IPS DF 19.7 (cell line): ENCODE measurements around the gene PLET1.

Experiments
- DNase-seq: peaks from one replicate; pipeline ENCODE4 v3.0.0-alpha.2; 2013; ENCODE audit warnings: low read depth, low spot score

PLET1 gene, protein sequence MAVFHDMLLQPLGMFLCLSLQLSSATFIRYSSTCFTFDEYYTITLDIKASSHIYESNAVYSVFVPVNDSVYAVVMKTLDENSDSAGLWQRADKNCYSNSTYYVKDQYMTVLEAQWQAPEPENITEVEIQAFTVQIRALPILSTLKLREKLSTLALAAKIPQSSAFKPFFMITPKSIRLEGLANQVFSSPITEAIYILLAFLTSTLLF

DNA sequence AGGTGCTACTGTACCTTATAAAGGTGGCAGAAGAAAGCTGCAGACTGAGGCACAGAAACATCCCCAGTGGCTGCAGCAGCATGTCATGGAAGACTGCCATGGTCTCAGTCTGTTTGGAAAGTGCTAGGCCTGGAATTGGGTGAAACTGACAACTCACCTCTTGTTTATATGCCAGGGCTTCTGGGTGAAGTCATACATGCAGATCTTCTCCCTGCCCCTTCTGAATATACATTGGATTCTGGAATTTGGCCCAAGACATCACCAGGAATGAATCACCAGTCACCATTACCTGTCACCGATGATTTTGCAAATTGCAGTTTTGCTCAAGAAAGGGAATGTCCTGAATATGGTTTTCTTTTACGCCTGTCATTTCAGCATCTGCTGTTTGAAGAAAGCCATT is at the start of gene PLET1:
Gene PLET1 (minus strand): TSS at position 371 of the 400 bp plus-strand sequence. CDS start 271 bp downstream, at position 100.
- DNase-seq, result no peak

DNA sequence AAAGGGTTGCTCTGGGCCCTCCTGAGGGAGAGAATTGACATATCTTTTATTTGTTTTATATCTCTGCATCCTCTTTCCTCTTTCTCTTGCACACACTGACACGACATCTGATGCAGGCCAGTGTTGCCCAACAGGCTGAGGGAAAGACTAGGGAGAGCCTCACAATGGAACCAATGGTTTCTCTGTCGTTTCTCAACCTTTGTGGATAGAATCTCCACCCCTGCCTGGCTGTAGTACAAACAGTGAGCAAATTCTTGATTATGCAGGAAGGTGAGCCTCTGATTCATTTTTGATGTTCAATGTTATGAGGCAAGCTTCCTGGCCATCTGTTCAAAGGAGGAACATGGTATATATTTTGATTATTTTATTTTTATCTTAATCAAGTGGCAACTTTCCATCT is 49.8 kb upstream of the PLET1 start:
- DNase-seq, result no peak

DNA sequence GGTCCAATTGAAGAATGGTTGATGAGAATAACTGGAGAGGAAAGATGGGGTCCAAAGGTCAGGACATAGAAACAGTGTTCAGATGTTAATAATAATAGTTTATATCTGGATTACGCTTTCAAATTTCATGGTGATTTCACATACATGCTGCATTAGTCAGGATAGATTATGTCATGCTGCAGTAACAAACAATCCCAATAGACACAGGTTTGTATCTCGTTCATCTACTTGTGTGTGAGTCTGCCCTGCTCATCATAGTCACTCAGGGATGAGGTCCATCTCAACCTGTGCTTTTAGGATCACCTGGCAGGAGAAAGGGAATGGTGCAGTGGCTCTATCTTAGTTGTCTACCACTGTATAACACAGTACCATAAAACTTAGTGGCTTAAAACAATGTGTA is 48.0 kb upstream of the PLET1 start:
- DNase-seq, result no peak

DNA sequence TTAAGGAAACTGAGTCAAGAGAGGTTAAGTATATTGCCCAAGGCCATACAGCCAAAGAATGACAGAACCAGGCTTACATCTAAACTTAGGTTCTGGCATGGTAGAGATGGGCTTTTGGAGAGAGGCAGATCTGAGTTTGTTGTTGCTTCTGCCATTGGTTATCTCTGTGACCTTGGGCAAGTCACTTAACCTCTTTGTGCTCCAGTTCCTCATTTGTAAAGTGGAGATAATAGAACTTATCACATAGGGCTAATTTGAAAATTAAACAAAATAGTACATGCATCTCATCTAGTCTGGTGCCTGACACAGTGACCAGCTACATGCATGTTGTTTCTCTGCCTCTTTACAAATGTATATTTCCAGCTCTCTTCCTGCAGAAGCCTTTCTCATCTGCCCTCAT is 47.0 kb upstream of the PLET1 start:
- DNase-seq, result no peak

DNA sequence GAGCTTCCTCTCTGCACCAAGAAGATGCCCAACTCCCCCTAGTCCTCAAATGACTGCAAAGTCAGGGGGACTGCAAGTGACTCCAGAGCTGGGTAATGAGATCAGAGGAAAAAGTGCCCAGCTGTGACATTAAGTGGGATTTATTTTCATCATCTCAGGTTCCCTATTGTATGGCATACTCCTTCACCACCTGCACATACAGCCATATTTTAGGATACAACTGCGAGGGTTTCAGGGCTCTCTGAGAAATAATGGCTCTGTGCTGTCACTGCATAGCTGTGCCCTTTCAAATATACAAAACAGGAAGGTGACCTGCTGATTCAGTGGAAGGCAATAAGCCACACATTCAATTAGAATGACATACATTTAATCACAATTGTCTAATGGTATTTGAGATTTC is 45.6 kb upstream of the PLET1 start:
- DNase-seq, result no peak

DNA sequence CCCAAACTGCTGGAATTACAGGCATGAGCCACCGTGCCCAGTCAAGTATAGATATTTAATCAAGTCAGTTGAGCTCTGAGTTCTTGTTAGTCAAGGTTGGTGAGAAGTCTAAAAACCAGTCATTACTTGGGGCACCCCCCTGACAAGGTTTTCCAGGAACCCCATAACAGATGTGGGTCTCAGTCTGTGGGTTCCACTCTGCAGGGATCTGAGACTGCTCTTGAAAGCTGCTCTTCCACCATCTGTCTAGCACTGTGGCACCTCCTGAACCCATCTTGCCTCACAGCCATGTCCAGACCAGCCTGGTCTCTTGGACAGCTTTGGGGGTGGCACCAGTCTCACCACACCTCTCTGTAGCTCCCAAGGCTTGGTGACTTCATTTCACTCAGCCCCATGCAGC is 44.3 kb upstream of the PLET1 start:
- no peak for DNase-seq

DNA sequence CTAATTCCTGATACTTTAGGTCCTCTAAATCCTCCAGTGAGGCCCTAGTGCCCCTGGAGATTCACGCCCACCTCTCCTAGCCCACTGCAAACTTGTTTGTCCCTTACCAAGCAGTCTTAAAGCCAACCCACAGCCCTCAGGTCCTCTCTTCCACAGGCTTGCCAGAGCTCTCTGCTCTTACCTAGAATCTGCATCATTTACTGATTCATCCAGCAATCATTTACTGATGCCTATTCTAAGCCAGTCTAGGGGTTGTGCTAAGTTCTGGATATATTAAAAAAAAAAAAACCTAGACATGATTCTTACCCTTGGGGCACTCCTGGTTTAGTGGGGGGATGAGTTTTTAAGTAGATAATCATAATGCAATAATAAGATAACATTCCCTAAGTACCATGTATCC is 43.0 kb upstream of the PLET1 start:
- DNase-seq, result no peak

DNA sequence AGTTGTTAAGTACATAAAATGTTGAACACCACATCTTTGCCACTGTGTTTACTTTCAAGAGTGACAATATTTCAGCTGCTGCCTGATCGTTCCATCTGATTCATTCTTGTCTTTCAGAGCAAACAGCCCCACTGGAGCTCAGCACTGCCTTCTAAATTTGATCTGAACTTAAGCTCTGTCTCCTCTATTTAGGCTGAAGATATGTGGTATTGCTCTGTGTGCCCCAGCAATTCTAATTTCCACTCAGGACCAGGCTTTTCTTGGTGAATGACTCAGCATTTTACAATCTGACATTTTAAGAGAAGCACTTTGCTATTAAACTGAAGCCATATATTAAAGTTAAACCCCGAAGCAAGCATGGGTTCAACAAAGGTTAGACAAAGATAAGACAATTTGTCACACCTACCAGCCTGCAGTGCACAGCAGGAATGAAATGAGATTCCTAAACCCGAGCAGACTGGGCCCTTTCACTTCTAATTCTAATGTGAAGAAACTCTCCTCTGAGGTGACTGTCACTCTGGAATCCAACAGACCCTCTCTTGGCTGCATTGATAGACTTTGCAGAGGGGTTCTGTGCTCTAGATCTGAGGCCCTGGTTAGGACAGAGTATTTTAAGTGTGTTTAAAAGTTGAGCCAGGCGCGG is 41.7 kb upstream of the PLET1 start:
- no peak for DNase-seq

DNA sequence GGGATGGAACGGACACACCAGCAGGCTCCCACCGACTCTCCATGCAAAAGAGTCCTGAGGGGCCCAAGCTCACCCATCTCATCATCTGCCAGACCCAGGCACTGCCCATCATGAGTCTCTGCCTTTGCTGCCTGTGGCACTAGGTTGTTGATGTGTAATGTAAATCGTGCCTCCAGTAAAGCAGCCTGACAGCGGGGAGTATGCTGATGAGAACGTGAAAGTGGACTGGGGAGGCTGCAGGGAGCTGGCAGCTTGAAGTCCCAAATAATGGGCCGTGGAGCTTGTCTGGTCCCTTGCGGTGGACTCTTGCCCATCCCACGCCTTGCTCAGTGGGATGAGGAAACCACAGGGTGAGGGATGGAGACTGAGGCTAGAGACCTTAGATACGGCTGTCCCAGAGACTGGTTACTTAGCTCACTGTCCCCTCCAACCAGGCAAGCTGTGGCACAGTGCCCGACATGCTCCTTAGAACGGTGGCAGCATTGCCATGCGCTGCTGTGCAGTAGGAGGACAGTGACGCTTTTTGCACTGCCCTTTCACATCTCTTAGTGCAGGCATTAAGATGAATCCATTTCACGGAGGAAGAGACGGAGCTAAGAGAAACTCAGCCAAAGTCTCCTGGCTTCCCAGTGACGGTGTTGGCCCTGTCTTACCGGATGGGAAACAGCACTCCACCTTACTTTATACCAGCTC is 39.6 kb upstream of the PLET1 start:
- DNase-seq, result no peak

DNA sequence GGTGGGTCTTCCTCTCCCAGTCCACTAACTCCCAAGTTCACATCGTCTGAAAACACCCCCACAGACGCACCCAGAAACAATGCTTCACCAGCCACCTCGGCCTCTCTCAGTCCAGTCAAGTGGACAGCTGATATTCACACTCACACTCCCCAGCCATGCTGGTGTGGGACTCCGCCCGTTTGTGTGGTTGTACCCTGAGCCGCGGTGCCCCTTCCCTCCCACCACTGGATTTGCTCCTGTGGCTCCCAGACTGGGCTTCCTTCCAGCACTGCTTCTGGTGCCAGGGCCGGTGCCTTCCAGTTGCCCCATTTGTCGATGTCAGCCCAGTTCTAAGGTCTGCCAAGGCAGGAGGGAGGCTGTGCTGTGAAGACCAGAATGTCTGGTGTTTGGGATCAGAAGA is 37.9 kb upstream of the PLET1 start:
- DNase-seq, result no peak

DNA sequence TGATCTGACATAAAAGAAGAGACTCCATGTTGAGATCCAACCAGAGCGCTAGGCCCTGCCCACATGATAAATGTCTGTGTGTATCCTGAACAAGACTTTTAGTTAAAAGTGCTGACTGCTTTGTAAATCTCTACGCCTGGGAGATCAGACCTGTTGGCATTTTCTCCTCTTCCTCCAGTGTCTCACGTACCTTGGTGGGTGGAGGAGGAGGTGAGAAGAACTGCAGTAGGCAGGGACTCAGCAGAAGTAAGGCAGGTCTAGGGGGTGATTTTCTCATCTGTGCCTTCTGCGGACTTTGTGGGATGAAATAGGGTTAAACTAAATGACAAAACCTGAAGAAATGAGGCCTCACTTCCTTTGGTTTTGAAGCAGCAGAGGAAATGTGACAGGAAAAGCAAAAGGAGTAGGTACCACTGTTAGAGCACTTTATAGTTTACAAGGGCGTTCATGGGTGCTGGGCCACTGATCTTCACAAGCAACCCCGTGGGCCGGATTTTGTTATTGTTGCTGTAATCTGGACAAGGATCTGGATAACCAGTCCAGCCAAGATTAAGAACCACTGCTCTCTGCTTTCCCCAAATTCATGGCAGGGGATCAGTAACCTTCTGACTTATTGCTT is 36.7 kb upstream of the PLET1 start:
- no peak for DNase-seq

DNA sequence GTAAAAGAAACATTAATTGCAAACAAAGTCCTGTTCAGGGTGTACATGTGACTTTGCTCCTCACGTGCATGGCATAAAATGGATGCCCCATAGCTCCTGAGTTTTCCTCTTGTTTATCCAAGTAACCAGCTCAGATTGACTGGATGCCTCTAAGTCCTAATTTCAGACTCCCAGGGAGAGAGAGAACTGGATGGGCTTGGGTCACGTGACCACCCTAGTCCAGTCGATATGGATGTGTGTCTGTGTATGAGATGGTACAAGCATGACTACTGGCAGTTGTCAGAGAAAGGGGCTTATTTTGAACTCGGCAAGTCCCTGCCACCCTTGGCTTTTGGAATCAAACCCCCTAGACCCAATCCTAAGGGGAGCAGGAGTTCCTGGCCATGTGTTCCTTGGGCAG is 35.4 kb upstream of the PLET1 start:
- no peak for DNase-seq

DNA sequence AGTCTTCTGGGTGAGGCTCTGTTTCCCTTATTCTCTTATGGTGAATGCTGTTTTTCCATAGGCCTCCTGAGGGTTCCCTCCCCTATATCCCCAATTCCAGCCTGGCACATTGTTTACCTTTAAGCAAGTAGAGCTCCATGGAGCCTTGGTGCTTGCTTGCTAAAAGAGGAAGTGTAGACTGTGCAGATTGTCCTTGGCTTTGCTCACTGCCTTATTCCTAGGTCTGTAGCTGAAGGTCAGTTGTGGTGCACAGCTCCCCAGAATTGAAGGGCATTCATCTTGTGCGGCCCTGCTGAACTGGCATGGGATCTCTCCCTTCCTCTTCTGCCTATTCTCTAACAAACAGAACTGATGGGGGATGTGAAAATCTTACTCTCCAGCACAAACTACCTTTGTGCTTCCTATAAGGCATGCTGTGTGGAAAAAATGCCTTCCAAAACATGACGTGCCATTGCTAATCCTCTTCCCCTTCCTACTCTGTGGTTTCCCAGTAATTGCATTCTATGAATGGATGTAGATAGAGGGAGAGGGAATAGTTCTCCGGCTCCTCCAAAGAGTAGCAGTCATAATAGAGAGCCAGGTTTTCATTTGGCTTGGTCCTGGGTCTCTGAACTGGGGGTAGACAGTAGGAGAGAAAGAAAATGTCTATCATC is 34.2 kb upstream of the PLET1 start:
- no peak for DNase-seq

DNA sequence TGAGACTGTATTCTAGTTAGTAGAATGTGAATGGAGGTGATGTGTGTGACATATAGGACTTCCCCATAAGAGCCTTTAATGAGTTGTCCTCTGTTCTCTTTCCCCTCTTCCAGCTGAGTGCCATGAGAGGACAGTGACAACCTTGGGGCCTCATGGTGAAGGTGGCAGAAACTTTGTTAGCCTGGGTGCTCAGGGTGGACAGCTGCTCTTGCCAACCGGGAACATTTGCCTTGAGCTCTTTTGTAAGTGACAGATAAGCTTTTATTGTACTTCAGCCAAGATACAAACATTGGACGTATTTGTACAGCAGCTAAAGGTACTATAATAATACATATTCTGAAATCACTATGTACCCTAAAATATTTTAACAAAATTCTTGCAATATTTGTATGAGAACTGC is 33.0 kb upstream of the PLET1 start:
- DNase-seq, result no peak

DNA sequence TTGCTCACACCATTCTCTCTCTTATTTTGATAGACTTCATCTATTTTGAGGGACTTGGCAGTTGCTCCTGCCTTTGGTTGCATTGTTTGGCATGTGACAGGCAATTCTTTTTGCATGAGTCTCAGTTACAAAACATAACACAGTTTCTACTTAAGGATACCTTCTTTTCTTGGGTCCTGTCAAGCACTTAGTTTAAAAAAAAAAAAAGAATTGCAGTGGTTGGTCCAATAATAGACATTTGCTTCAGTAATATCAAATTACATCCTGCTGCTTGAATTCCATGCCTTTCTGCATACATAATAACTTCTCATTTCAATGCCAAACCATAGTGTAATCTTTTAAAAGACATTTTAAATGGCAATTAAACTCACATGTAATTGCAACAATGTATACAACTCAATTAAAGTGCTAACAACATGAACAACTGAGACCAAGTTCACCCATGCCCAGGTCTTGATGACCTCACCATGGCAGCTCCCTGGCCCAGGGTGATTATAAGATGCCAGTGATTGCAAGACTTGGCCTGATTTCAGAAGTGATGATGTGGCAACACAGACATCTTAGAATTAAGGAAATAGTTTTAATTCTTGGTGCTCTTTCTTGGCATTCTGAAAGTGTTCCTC is 32.2 kb upstream of the PLET1 start:
- DNase-seq, result no peak

DNA sequence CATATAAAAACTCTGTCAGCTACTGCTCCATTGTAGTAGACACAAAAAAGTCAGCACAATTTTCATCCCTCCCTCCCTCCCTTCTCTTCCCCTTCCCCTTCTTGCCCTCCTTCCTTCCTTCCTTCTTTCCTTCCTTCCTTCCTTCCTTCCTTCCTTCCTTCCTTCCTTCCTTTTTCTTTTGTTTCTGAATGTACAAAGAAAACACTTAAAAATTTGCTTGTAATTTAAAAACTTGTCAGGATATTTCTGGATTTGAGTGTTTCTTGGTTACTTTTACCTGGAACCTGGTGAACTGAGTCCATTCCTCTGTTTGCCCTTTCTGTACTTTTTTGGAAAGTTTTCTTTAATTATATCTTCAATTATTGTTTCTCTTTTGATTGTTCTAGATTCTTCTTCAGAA is 31.5 kb upstream of the PLET1 start:
- no peak for DNase-seq

DNA sequence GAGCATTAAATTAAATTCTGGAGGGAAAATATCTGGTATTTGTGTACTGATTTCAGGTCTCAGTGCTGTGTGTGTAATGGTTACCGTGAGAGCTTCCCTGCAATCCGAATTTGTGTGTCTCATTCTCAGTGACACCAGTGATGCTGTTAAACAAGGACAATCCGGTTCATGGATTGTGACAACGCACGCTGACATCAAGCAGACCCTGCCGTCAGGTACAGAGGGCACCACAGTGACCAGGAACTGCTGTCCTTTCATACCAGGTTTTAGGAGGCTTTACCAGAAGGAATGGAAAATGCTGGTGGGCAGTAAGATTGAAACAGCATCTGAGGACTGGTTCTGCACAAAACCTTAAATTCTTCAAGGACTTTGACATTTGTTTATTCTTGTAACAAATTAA is 30.5 kb upstream of the PLET1 start:
- DNase-seq, result no peak

DNA sequence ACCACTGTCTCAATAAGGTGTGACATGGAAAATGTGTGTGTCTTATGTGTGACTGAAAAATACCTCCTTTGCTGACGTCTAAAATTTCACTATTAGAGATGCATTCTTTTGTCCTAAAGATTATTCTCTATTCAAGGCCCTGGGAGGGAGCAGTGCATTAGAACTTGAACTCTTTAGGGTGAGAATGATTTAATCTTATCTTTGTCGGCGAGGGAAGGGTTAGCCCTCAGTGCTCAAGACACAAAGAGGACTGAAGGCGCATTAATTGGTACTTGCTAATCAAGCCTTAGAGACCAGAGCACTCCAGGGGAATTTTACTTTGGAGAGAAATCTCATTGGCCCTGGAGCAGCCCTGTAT is 29.8 kb upstream of the PLET1 start:
- DNase-seq, result no peak

DNA sequence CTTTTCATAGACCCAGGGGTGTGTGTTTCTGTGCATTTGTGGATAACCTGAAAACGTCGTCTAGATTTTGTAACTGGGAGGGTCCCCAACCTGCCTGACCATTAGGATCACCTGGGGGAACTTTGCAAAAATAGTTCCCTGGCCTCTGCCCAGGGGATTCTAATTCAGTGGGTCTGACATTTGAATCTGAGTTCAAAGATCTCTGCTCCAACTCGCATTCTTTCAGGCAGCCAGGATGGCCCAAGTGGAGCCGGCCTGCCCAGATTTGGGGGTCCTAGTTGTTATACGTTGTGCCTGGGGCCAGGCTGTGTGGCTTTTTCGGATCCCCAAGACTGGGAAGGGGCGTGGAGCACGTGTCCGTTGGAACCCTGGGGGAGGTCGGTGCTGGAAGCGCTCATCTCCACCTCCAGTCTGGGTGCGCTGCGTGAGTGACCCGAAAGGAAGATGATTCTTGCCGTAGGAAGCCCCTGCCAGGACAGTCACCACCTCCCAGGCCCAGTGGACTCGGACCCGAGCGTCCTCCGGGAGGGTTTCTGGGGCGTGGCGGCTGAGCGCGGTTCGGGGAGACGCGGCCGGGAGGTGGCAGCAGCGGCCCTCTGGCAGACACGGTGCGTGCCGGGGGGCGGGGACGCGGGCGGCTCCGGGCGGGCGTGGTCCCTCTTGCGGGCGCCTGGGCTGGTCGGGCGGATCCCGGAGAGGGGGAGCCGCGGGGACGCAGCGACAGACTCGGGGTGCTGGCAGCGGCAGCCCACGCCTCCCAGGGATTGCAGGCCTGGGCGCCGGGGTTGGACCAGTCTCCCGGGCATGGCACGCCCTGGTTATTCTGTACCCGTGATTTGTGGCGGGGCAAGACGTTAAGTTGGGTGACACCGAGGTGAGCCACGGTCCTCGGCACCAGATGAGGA is 29.2 kb upstream of the PLET1 start:
- no peak for DNase-seq

DNA sequence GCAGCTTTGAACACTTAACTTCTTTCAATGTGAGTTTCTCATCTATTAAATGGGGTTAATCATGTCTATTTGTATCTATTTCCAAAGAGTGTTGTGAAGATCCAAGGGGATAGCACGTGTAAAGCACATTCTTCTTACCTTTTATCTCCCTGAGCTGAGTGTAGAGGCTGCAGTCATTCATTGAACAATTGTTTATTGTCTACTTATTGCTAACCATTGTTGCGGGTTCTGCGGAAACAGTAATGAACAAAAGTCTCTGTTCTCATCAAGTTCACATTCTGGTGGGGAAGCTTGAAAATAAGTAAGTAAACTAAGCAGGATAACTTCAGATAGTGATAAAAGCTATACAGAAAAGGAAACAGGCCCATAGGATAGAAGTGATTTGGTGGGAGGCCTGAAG is 27.4 kb upstream of the PLET1 start:
- no peak for DNase-seq

DNA sequence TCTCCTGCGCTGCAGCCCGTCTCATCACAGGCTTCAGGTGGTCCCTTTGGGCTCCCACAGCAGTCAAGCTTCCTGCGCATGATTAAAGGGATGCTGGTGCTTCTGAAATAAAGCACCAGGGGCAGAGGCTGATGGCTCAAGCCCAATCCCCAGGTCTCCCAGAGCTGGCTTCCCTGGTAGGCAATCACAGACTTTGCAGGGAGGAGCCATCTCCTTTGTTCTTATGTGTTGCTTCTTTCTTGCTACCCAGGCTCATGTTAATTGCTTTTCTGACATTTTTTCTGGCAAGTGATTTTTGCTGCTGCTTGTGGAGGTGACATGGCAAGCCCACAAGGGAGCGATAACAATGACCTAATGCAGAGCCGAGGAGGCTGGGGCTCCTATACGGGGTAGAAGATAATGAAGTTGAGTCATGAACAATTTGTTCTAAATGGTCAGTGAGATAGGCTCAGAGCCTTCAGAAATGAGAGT is 25.2 kb upstream of the PLET1 start:
- DNase-seq, result no peak
